Left lung (tissue), 10 donors: ENCODE results near the gene CAPS. TPM values are rescaled to one million over a fixed set of nuclear protein-coding genes. Genes with fewer than 3 reads are reported as not detected.
A peak's percentile ranks its signal among the peaks of the same experiment; 100 is the strongest.

Experiments
- ATAC-seq: fragments of 200-7000 bp; cut with Tn5 transposase; one replicate; pipeline ENCODE4 v1.9.1; 2020; ENCODE audit warnings: moderate library complexity
- DNase-seq, 4 donors: peaks; one replicate each; pipeline ENCODE4 v3.0.0-alpha.2; 2013 to 2020
- H3K27ac ChIP-seq, 2 donors: fragments of 200-600 bp; sonication (generic) in 1 of 2; one replicate each; pipeline versions ENCODE4 v1.5.0 to v1.8.0; 2020 to 2021
- H3K27me3 ChIP-seq, 2 donors: fragments of 200-600 bp; sonication (generic) in 1 of 2; one replicate each; pipeline versions ENCODE4 v1.5.0 to v1.8.0; 2020 to 2021
- H3K36me3 ChIP-seq, 2 donors: fragments of 200-600 bp; sonication (generic) in 1 of 2; one replicate each; pipeline versions ENCODE4 v1.5.0 to v1.8.0; 2020 to 2021
- H3K4me1 ChIP-seq, 2 donors: fragments of 200-600 bp; one replicate each; pipeline ENCODE4 v1.8.0; 2021
- H3K4me3 ChIP-seq, 2 donors: fragments of 200-600 bp; sonication (generic) in 1 of 2; one replicate each; pipeline versions ENCODE4 v1.5.0 to v1.8.0; 2020 to 2021; ENCODE audit warnings: mild to moderate bottlenecking in 1 of 2
- H3K9me3 ChIP-seq, 2 donors: fragments of 200-600 bp; sonication (generic) in 1 of 2; one replicate each; pipeline versions ENCODE4 v1.5.0 to v1.8.0; 2020 to 2021
- CTCF ChIP-seq, 2 donors: fragments of 200-600 bp; sonication (generic) in 1 of 2; IDR thresholded peaks; one replicate each; pipeline versions ENCODE4 v1.5.0 to v1.8.0; 2021; ENCODE audit warnings: antibody characterized with exemption in 2 of 2
- intact Hi-C, 2 donors: fragments of 100-400 bp; cut with DNase I; formaldehyde crosslinking; loops; one replicate each; pipeline versions ENCODE4 v1.11.2 to v1.14.2; 2022
- polyA plus RNA-seq, 6 donors: library from polyadenylated mRNA; unstranded; fragments of 120-200 nt; gene quantifications; one replicate each; pipeline ENCODE4 v1.2.1, GENCODE V29; 2013; ENCODE audit not compliant: insufficient read length in 6 of 6
- total RNA-seq, 2 donors: library from RNA; stranded (reverse); fragmentation: NEBNext Ultra II Directional; extraction: Animal tissue kit (Norgen Biotek cat#: 25700); gene quantifications; one replicate each; pipeline ENCODE4 v1.2.1, GENCODE V29; 2021
- donor health status: DM: no; HTN: yes; CAD: no.
- donor health status: DM: no; HTN: no; CAD: no.

The CAPS gene
- total and polyA plus RNA-seq, 8 donors = 8.8 to 44.9 (median 28.3) TPM

GRCh38 chr19:5948752-5949564, 34.9 kb downstream of the CAPS start:
- Histone ChIP-seq H3K27ac (peak overlapping the region; percentile 71 to 85), H3K4me1 (peaks cover 47 to 77% of the 10 kb centered on the region in 2 donors), H3K27me3 (no peaks in the 10 kb centered on the region), H3K4me3 (no peak overlapping the region), H3K9me3 (no peaks in the 10 kb centered on the region), H3K36me3 (peaks cover 0 to 14% of the 10 kb centered on the region in 2 donors)
- no peak for TF ChIP-seq CTCF (IDR thresholded peaks at IDR 0.05)
- DNase-seq (peak in 1 of 4 donors; percentile 2), ATAC-seq (no peak)
- intact Hi-C loops = no loop called here

- H3K4me1 ChIP-seq = peaks cover 56 to 86% of the 10 kb centered on the region in 2 donors
- intact Hi-C loops = no loop called here
- DNase-seq = peak in 3 of 4 donors; percentile 58 to 83 (median 82)
- TF ChIP-seq CTCF (IDR thresholded peaks at IDR 0.05) = no peak
- H3K9me3 ChIP-seq = no peaks in the 10 kb centered on the region
- no peaks in the 10 kb centered on the region for H3K27me3 ChIP-seq
- peak overlapping the region in 1 of 2 donors; percentile 85 for H3K27ac ChIP-seq
- no peak overlapping the region for H3K4me3 ChIP-seq
- H3K36me3 ChIP-seq = peaks cover 0 to 14% of the 10 kb centered on the region in 2 donors
- ATAC-seq = peak; percentile 59
Observed at GRCh38 chr19:5949792-5950305, 35.8 kb downstream of the CAPS start.

- Histone ChIP-seq H3K4me1 (peaks cover 61 to 95% of the 10 kb centered on the region in 2 donors), H3K4me3 (no peak overlapping the region), H3K9me3 (no peaks in the 10 kb centered on the region), H3K27me3 (no peaks in the 10 kb centered on the region), H3K27ac (peak overlapping the region in 1 of 2 donors; percentile 41), H3K36me3 (peaks cover 0 to 14% of the 10 kb centered on the region in 2 donors)
- no peak for TF ChIP-seq CTCF (IDR thresholded peaks at IDR 0.05)
- ATAC-seq (no peak), DNase-seq (no peak)
- intact Hi-C loops = no loop called here
Observed at GRCh38 chr19:5950741-5951140, 36.7 kb downstream of the CAPS start.

GRCh38 chr19:5951338-5951861, 37.3 kb downstream of the CAPS start:
- TF ChIP-seq CTCF (IDR thresholded peaks at IDR 0.05) = no peak
- peak overlapping the region in 1 of 2 donors; percentile 41 for H3K27ac ChIP-seq
- no peak overlapping the region for H3K4me3 ChIP-seq
- H3K4me1 ChIP-seq = peaks cover 61 to 98% of the 10 kb centered on the region in 2 donors
- peaks cover 0 to 14% of the 10 kb centered on the region in 2 donors for H3K36me3 ChIP-seq
- H3K27me3 ChIP-seq = no peaks in the 10 kb centered on the region
- DNase-seq = peak in 2 of 4 donors; percentile 60 to 77
- H3K9me3 ChIP-seq = no peaks in the 10 kb centered on the region
- ATAC-seq = peak; percentile 30
- intact Hi-C loops = no loop called here
